VCaP (cell line): ENCODE measurements around the gene STXBP1.
A peak's percentile ranks its signal among the peaks of the same experiment; 100 is the strongest.

ENCODE experiments used
- H3K27ac ChIP-seq: fragments of 450-650 bp; 2 replicates; pipeline ENCODE4 v1.5.1; 2017
- TF ChIP-seq, protein P1 (sequence below): fragments of 450-650 bp; conservative IDR thresholded peaks from 2 replicates; pipeline ENCODE4 v1.5.1; 2017; ENCODE audit warnings: mild to moderate bottlenecking, moderate library complexity

Gene STXBP1

DNA sequence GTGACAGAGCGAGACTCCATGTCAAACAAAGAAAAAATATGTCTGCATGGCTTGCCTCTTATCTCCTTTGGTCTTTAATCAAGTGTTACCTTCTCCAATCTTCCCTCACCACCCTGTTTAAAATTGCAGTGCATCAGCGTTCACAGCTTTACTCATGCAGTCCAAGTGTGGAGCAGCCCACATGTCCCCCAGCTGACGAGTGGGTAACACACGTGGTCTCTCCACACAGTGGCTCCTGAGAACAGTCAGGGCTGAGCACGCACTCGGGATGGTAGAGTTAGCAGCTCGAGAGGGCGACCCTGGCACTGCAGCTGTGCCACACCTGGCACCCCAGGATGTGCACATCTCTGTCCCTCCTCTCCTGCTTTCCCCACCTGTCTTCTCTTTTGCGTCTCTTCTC lies 68.8 kb downstream of the STXBP1 start:
- TF ChIP-seq, protein P1, sequence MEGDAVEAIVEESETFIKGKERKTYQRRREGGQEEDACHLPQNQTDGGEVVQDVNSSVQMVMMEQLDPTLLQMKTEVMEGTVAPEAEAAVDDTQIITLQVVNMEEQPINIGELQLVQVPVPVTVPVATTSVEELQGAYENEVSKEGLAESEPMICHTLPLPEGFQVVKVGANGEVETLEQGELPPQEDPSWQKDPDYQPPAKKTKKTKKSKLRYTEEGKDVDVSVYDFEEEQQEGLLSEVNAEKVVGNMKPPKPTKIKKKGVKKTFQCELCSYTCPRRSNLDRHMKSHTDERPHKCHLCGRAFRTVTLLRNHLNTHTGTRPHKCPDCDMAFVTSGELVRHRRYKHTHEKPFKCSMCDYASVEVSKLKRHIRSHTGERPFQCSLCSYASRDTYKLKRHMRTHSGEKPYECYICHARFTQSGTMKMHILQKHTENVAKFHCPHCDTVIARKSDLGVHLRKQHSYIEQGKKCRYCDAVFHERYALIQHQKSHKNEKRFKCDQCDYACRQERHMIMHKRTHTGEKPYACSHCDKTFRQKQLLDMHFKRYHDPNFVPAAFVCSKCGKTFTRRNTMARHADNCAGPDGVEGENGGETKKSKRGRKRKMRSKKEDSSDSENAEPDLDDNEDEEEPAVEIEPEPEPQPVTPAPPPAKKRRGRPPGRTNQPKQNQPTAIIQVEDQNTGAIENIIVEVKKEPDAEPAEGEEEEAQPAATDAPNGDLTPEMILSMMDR: no peak
- no peak overlapping the region for H3K27ac ChIP-seq

DNA sequence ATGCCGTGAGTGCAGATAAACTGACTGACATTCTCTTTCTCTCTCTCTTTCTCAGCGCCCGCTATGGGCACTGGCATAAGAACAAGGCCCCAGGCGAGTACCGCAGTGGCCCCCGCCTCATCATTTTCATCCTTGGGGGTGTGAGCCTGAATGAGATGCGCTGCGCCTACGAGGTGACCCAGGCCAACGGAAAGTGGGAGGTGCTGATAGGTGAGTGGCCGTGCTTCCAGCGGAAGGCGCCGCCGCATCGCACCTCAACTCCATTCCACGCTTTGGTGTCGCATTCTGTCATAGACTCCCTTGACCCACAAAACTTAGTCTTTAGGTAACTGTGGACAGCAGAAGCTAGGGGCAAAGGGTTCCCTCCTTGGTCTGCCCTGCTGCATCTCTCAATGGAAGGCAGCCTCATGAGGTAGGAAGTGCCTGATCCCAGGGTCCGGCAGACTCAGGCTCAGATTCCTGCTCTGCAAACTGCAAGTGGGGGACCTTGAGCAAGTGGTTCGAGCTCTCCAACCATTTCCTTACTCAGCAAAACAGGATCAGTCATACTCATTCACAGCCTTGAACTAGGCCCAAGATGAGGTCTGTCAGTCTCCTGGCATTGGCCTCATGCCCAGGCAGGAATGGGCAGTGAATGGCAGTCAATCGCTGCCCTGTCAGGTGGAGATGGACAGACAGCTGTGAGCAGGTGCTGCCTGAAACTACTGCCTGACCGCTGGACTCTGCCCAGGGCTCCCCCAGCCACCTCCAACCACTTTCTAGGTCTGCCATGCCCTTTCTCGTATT lies 70.5 kb downstream of the STXBP1 start:
- TF ChIP-seq, protein P1: no peak
- peak overlapping the region; percentile 34; the same call in 1 of the 2 replicates for H3K27ac ChIP-seq

GRCh38 chr9:127683723-127684122 lies 71.6 kb downstream of the STXBP1 start:
- TF ChIP-seq, protein P1: no peak
- no peak overlapping the region for H3K27ac ChIP-seq

GRCh38 chr9:127684576-127684975 lies 72.5 kb downstream of the STXBP1 start:
- no peak overlapping the region for H3K27ac ChIP-seq

GRCh38 chr9:127686461-127687393 lies 74.7 kb downstream of the STXBP1 start:
- peak overlapping the region; percentile 1; the same call in 1 of the 2 replicates for H3K27ac ChIP-seq
- TF ChIP-seq, protein P1: no peak

More at GRCh38 chr9:127684576-127684975, 72.5 kb downstream of the STXBP1 start:
- TF ChIP-seq, protein P1: no peak

DNA sequence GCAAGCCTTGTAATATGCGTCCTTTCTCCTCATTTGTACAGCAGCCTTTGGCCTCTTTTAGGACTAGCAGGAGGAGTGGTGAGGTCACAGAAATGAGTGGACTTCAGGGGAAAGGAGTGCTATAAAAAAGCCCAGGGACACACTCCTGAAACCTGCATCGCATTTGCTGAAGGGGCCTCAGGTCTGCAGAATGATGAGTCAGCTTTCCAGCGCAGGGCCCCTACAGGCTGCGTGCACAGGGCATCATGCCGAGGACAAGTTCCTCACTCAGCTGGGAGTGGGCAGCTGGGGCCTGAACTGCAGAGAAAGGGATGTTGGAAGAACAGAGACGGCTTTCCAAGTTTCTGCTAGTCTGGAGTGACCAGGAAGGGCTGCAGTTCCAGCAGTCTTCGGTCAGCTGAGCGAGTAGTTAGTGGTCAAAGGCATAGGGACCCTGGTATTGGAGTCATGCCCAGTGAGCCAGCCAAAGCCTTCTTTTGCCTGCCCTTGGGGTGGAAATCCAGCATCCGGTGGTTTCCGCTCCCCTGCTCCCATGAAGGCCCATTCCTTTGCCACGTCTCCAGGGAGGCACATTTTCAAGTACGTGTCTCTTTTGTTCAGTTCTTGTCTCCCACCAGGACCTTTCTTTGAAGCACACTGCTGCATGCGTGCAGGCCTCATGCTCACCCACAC lies 77.4 kb downstream of the STXBP1 start:
- H3K27ac ChIP-seq: no peak overlapping the region
- TF ChIP-seq, protein P1: no peak

DNA sequence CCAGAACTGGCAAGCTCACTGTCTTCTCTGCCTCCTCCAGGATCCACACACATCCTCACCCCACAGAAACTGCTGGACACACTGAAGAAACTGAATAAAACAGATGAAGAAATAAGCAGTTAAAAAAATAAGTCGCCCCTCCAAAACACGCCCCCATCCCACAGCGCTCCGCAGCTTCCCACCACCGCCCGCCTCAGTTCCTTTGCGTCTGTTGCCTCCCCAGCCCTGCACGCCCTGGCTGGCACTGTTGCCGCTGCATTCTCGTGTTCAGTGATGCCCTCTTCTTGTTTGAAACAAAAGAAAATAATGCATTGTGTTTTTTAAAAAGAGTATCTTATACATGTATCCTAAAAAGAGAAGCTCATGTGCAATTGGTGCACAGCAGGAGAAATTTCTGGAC lies 78.7 kb downstream of the STXBP1 start:
- no peak overlapping the region for H3K27ac ChIP-seq
- TF ChIP-seq, protein P1: no peak
